SK-N-MC (cell line): ENCODE measurements around the gene IAPP.
"Not testable (repeated sequence)": the region's sequence is repeated elsewhere in the genome, so short reads cannot be mapped to it uniquely, and the experiment has no call there.

Experiments used
- EZH2 ChIP-seq: fragments of 200-600 bp; sonication (generic); IDR thresholded peaks from one replicate; pipeline ENCODE4 v1.6.1; 2017; ENCODE audit warnings: antibody characterized with exemption
- FOXP2 ChIP-seq: optimal IDR thresholded peaks from 2 replicates; pipeline ENCODE3; 2011; ENCODE audit warnings: mild to moderate bottlenecking, moderate library complexity; ENCODE audit not compliant: insufficient read depth; ENCODE audit errors: extremely low read length, control extremely low read depth
- POLR2AphosphoS5 ChIP-seq: IDR thresholded peaks from 2 replicates; pipeline ENCODE4 v1.6.1; 2012; ENCODE audit warnings: mild to moderate bottlenecking, low read depth, low read length, borderline replicate concordance

DNA sequence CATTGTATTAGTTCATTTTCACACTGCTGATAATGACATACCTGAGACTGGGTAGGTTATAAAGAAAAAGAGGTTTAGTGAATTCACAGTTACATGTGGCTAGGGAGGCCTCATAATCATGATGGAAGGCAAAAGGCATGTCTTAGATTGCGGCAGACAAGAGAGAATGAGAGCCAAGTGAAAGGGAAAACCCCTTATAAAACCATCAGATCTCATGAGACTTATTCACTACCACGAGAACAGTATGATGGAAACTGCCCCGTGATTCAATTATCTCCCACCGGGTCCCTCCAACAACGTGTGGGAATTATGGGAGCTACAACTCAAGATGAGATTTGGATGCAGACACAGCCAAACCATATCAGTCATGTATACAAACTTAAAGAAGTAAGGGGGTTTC is 45.7 kb downstream of the IAPP start:
- TF ChIP-seq POLR2AphosphoS5, EZH2, FOXP2: not testable (repeated sequence)
